A549 (cell line): ENCODE data around the gene TBX18.

Source experiments
- CHD2 ChIP-seq: fragments of 150-350 bp; IDR thresholded peaks from 2 replicates; pipeline ENCODE4 v1.6.1; 2014; ENCODE audit warnings: low read length; ENCODE audit not compliant: partially characterized antibody
- POLR2A ChIP-seq: IDR thresholded peaks from 2 replicates; pipeline ENCODE4 v1.6.1; 2012; ENCODE audit warnings: mild to moderate bottlenecking, low read length
- TF ChIP-seq, protein P1 (sequence below): fragments of >200 bp; sonication (Bioruptor Twin); formaldehyde crosslinking; IDR thresholded peaks from 3 replicates; pipeline ENCODE4 v1.5.1; 2016
- TF ChIP-seq, protein P2 (sequence below): fragments of 200-600 bp; sonication (generic); IDR thresholded peaks from 2 replicates; pipeline ENCODE4 v1.6.1; 2016; ENCODE audit warnings: antibody characterized with exemption, mild to moderate bottlenecking, moderate library complexity

DNA sequence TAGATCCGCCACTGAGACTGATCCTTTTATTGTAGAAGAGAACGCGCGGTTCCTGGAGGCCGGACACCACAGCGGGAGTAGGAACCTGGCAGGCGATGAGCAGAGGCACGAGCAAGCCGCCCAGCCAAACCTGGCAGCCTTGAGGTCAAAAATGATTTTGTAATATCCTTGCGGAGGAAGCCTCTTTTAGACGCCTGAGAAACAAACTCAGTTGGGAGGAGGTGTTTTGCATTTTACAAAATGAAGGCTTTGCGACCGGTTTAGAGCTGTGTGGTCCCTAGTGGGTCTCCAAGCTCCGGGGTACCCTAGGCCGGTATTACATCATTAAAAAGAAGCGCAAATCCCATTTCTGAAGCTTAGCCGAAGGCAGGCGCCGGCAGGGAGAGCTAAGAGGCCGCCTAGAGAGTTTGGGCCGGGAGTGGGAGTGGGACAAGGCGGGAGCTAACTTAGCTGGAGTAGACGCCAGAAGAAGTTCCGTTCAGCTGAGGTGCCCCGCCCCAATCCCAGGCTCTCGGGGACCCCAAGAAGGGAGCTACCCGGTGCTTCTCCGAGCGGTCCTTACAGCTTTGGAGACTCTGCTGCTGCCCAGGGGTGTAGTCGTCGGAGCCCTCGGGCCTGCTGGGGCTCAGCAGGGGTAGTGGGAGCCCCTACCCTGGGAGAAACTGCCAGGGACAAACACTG is 1.9 kb upstream of the TBX18 start:
- TF ChIP-seq, protein P1, sequence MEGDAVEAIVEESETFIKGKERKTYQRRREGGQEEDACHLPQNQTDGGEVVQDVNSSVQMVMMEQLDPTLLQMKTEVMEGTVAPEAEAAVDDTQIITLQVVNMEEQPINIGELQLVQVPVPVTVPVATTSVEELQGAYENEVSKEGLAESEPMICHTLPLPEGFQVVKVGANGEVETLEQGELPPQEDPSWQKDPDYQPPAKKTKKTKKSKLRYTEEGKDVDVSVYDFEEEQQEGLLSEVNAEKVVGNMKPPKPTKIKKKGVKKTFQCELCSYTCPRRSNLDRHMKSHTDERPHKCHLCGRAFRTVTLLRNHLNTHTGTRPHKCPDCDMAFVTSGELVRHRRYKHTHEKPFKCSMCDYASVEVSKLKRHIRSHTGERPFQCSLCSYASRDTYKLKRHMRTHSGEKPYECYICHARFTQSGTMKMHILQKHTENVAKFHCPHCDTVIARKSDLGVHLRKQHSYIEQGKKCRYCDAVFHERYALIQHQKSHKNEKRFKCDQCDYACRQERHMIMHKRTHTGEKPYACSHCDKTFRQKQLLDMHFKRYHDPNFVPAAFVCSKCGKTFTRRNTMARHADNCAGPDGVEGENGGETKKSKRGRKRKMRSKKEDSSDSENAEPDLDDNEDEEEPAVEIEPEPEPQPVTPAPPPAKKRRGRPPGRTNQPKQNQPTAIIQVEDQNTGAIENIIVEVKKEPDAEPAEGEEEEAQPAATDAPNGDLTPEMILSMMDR: no peak
- TF ChIP-seq POLR2A: no peak
- TF ChIP-seq, protein P2, sequence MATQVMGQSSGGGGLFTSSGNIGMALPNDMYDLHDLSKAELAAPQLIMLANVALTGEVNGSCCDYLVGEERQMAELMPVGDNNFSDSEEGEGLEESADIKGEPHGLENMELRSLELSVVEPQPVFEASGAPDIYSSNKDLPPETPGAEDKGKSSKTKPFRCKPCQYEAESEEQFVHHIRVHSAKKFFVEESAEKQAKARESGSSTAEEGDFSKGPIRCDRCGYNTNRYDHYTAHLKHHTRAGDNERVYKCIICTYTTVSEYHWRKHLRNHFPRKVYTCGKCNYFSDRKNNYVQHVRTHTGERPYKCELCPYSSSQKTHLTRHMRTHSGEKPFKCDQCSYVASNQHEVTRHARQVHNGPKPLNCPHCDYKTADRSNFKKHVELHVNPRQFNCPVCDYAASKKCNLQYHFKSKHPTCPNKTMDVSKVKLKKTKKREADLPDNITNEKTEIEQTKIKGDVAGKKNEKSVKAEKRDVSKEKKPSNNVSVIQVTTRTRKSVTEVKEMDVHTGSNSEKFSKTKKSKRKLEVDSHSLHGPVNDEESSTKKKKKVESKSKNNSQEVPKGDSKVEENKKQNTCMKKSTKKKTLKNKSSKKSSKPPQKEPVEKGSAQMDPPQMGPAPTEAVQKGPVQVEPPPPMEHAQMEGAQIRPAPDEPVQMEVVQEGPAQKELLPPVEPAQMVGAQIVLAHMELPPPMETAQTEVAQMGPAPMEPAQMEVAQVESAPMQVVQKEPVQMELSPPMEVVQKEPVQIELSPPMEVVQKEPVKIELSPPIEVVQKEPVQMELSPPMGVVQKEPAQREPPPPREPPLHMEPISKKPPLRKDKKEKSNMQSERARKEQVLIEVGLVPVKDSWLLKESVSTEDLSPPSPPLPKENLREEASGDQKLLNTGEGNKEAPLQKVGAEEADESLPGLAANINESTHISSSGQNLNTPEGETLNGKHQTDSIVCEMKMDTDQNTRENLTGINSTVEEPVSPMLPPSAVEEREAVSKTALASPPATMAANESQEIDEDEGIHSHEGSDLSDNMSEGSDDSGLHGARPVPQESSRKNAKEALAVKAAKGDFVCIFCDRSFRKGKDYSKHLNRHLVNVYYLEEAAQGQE: no peak
- TF ChIP-seq CHD2: no peak
